H9 (cell line): Measurements from ENCODE around the gene KATNIP. TPM values are rescaled to one million over a fixed set of nuclear protein-coding genes. Genes with fewer than 3 reads are reported as not detected.

ENCODE experiments used
- DNase-seq: peaks from one replicate; pipeline ENCODE4 v3.0.0-alpha.2; 2017
- H2AFZ ChIP-seq: one replicate; pipeline ENCODE4 v1.6.1; 2013; ENCODE audit warnings: mild to moderate bottlenecking, low read length, control low read depth, moderate library complexity
- H2AK5ac ChIP-seq: 2 replicates; pipeline ENCODE4 v1.6.1; 2013; ENCODE audit warnings: low read length, control low read depth, mixed read lengths; ENCODE audit not compliant: insufficient read length
- H2BK120ac ChIP-seq: one replicate; pipeline ENCODE4 v1.6.1; 2013; ENCODE audit warnings: low read depth, mild to moderate bottlenecking, low read length, control low read depth, inconsistent platforms; ENCODE audit not compliant: poor library complexity, severe bottlenecking
- H2BK12ac ChIP-seq: 2 replicates; pipeline ENCODE4 v1.6.1; 2013; ENCODE audit warnings: low read length, control low read depth, mixed read lengths, low read depth; ENCODE audit not compliant: insufficient read length
- H2BK15ac ChIP-seq: 2 replicates; pipeline ENCODE4 v1.6.1; 2013; ENCODE audit warnings: low read depth, low read length, control low read depth
- H2BK20ac ChIP-seq: one replicate; pipeline ENCODE4 v1.6.1; 2013; ENCODE audit warnings: low read depth, mild to moderate bottlenecking, low read length, control low read depth, inconsistent platforms; ENCODE audit not compliant: poor library complexity, severe bottlenecking
- H2BK5ac ChIP-seq: 2 replicates; pipeline ENCODE4 v1.6.1; 2013; ENCODE audit warnings: low read length, control low read depth, mixed read lengths; ENCODE audit not compliant: insufficient read length
- H3K14ac ChIP-seq: 2 replicates; pipeline ENCODE4 v1.6.1; 2013; ENCODE audit warnings: low read length, control low read depth; ENCODE audit not compliant: insufficient read depth
- H3K18ac ChIP-seq: 2 replicates; pipeline ENCODE4 v1.6.1; 2013; ENCODE audit warnings: low read depth, mild to moderate bottlenecking, mixed read lengths, low read length, control low read depth; ENCODE audit not compliant: insufficient read length
- H3K23ac ChIP-seq: 2 replicates; pipeline ENCODE4 v1.6.1; 2013; ENCODE audit warnings: low read length, control low read depth, mixed read lengths, low read depth; ENCODE audit not compliant: insufficient read length
- H3K23me2 ChIP-seq: 2 replicates; pipeline ENCODE4 v1.6.1; 2013; ENCODE audit warnings: low read depth, mild to moderate bottlenecking, mixed read lengths, low read length, control low read depth; ENCODE audit not compliant: insufficient read length, poor library complexity, severe bottlenecking
- H3K27ac ChIP-seq: 2 replicates; pipeline ENCODE4 v1.5.1; 2013; ENCODE audit warnings: low read length, control low read depth, mixed read lengths, low read depth; ENCODE audit not compliant: insufficient read length
- H3K27me3 ChIP-seq: 2 replicates; pipeline ENCODE4 v1.6.1; 2013; ENCODE audit warnings: low read length, control low read depth, inconsistent platforms; ENCODE audit not compliant: insufficient read depth
- H3K4ac ChIP-seq: 2 replicates; pipeline ENCODE4 v1.6.1; 2013; ENCODE audit warnings: low read depth, mild to moderate bottlenecking, control low read depth, inconsistent platforms, low read length, moderate library complexity
- H3K4me1 ChIP-seq: 2 replicates; pipeline ENCODE4 v1.6.1; 2013; ENCODE audit warnings: low read length, control low read depth, inconsistent platforms; ENCODE audit not compliant: insufficient read depth
- H3K4me2 ChIP-seq: 2 replicates; pipeline ENCODE4 v1.6.1; 2013; ENCODE audit warnings: low read length, control low read depth, mixed read lengths; ENCODE audit not compliant: insufficient read length, insufficient read depth
- H3K56ac ChIP-seq: 2 replicates; pipeline ENCODE4 v1.6.1; 2013; ENCODE audit warnings: low read depth, mild to moderate bottlenecking, mixed read lengths, low read length, control low read depth; ENCODE audit not compliant: insufficient read length
- H3K79me1 ChIP-seq: 2 replicates; pipeline ENCODE4 v1.6.1; 2013; ENCODE audit warnings: low read depth, mild to moderate bottlenecking, moderate library complexity, low read length, control low read depth, inconsistent platforms; ENCODE audit not compliant: insufficient read depth, poor library complexity, severe bottlenecking
- H3K79me2 ChIP-seq: 2 replicates; pipeline ENCODE4 v1.6.1; 2013; ENCODE audit warnings: low read length, control low read depth, inconsistent platforms; ENCODE audit not compliant: insufficient read depth
- H3K9ac ChIP-seq: 2 replicates; pipeline ENCODE4 v1.6.1; 2013; ENCODE audit warnings: low read length, control low read depth, mixed read lengths; ENCODE audit not compliant: insufficient read length; ENCODE audit errors: extremely low read depth
- H3K9me3 ChIP-seq: one replicate; pipeline ENCODE4 v1.6.1; 2013; ENCODE audit warnings: low read depth, low read length, inconsistent platforms; ENCODE audit not compliant: control insufficient read depth
- H3T11ph ChIP-seq: one replicate; pipeline ENCODE4 v1.6.1; 2013; ENCODE audit warnings: mild to moderate bottlenecking, low read length, control low read depth, inconsistent platforms
- H4K20me1 ChIP-seq: one replicate; pipeline ENCODE4 v1.6.1; 2013; ENCODE audit not compliant: control insufficient read depth, insufficient read length, insufficient read depth
- H4K5ac ChIP-seq: 2 replicates; pipeline ENCODE4 v1.6.1; 2013; ENCODE audit warnings: low read depth, mild to moderate bottlenecking, mixed read lengths, low read length, control low read depth; ENCODE audit not compliant: insufficient read length
- H4K8ac ChIP-seq: replicated peaks from 2 replicates; pipeline ENCODE4 v1.6.1; 2013; ENCODE audit warnings: low read length, control low read depth, mixed read lengths, low read depth; ENCODE audit not compliant: insufficient read length
- H4K91ac ChIP-seq: 2 replicates; pipeline ENCODE4 v1.6.1; 2013; ENCODE audit warnings: low read depth, mild to moderate bottlenecking, moderate library complexity, mixed read lengths, low read length, control low read depth; ENCODE audit not compliant: insufficient read length
- H3K27ac Mint-ChIP-seq, 3 experiments: 2 replicates in 2 of 3; 3 replicates in 1 of 3; pipeline ENCODE4 v1.8.0; 2020 to 2021; ENCODE audit warnings: mixed read lengths in 3 of 3, mild to moderate bottlenecking in 1 of 3, moderate library complexity in 1 of 3
- H3K27me3 Mint-ChIP-seq: 2 replicates; pipeline ENCODE4 v1.8.0; 2021; ENCODE audit warnings: low read depth, mild to moderate bottlenecking, moderate library complexity, mixed read lengths
- H3K36me3 Mint-ChIP-seq, 3 experiments: 2 replicates in 2 of 3; 3 replicates in 1 of 3; pipeline ENCODE4 v1.8.0; 2020 to 2021; ENCODE audit warnings: low read depth in 3 of 3, mixed read lengths in 3 of 3; ENCODE audit not compliant: insufficient read depth in 1 of 3
- H3K4me1 Mint-ChIP-seq, 2 experiments: 2 replicates each; pipeline ENCODE4 v1.8.0; 2020; ENCODE audit warnings: mixed read lengths in 2 of 2
- H3K4me3 Mint-ChIP-seq, 2 experiments: 2 replicates in 1 of 2; 3 replicates in 1 of 2; pipeline ENCODE4 v1.8.0; 2020 to 2021; ENCODE audit warnings: mild to moderate bottlenecking in 2 of 2, mixed read lengths in 2 of 2, moderate library complexity in 1 of 2
- H3K9me3 Mint-ChIP-seq, 2 experiments: 2 replicates in 1 of 2; 3 replicates in 1 of 2; pipeline ENCODE4 v1.8.0; 2020; ENCODE audit warnings: mild to moderate bottlenecking in 2 of 2, mixed read lengths in 2 of 2, moderate library complexity in 1 of 2
- WGBS: extraction: QIAGEN DNeasy Blood & Tissue Kit; methylation state at CpG from one replicate; pipeline ENCODE4 v1.1.7; 2013; ENCODE audit warnings: missing lambda C conversion rate, low lambda C conversion rate, mixed read lengths; ENCODE audit not compliant: insufficient read length; ENCODE audit errors: extremely low coverage; 5-methylcytosine and 5-hydroxymethylcytosine counted together
- total RNA-seq: library from RNA; stranded (reverse); gene quantifications from 2 replicates; pipeline ENCODE4 v1.2.1, GENCODE V29; 2021
- TF ChIP-seq, protein P1 (sequence below): fragments of 200-600 bp; sonication (generic); conservative IDR thresholded peaks from 3 replicates; pipeline ENCODE4 v1.8.0; 2021; ENCODE audit warnings: antibody characterized with exemption, mild to moderate bottlenecking

KATNIP gene
- total RNA-seq, 1 experiment from 2014 or later: 13.2 TPM

GRCh38 chr16:27503662-27504061 is 46.3 kb upstream of the KATNIP start:
- no peak overlapping the region for H3K14ac ChIP-seq
- no peaks in the 10 kb centered on the region for H3K4me1 ChIP-seq
- WGBS: no CpG with 5 or more reads among the region's 5 CpGs
- H2BK5ac ChIP-seq: no peak overlapping the region
- no peaks in the 10 kb centered on the region for H3K27me3 ChIP-seq
- H3K4ac ChIP-seq: no peak overlapping the region
- Mint-ChIP-seq H3K4me3 (no peak overlapping the region), H3K36me3 (peaks cover 61 to 96% (median 95%) of the 10 kb centered on the region in 3 experiments), H3K4me1 (no peaks in the 10 kb centered on the region), H3K9me3 (no peaks in the 10 kb centered on the region), H3K27me3 (no peaks in the 10 kb centered on the region), H3K27ac (no peak overlapping the region; a peak in 1 of 7 replicates)
- no peak overlapping the region for H2BK120ac ChIP-seq
- H3K9ac ChIP-seq: no peak overlapping the region
- H3K56ac ChIP-seq: no peak overlapping the region
- TF ChIP-seq, protein P1, sequence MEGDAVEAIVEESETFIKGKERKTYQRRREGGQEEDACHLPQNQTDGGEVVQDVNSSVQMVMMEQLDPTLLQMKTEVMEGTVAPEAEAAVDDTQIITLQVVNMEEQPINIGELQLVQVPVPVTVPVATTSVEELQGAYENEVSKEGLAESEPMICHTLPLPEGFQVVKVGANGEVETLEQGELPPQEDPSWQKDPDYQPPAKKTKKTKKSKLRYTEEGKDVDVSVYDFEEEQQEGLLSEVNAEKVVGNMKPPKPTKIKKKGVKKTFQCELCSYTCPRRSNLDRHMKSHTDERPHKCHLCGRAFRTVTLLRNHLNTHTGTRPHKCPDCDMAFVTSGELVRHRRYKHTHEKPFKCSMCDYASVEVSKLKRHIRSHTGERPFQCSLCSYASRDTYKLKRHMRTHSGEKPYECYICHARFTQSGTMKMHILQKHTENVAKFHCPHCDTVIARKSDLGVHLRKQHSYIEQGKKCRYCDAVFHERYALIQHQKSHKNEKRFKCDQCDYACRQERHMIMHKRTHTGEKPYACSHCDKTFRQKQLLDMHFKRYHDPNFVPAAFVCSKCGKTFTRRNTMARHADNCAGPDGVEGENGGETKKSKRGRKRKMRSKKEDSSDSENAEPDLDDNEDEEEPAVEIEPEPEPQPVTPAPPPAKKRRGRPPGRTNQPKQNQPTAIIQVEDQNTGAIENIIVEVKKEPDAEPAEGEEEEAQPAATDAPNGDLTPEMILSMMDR: no peak
- no peak overlapping the region for H2BK20ac ChIP-seq
- no peak overlapping the region for H4K5ac ChIP-seq
- DNase-seq: no peak
- H3K79me1 ChIP-seq: no peaks in the 10 kb centered on the region
- no peak overlapping the region for H2BK15ac ChIP-seq
- no peak overlapping the region for H3K27ac ChIP-seq
- H3K23ac ChIP-seq: no peak overlapping the region
- H4K8ac ChIP-seq: no peak overlapping the region
- H2AK5ac ChIP-seq: no peak overlapping the region
- no peak overlapping the region for H4K91ac ChIP-seq
- H3T11ph ChIP-seq: no peak overlapping the region
- H3K79me2 ChIP-seq: no peaks in the 10 kb centered on the region
- no peak overlapping the region for H3K18ac ChIP-seq
- H2BK12ac ChIP-seq: no peak overlapping the region
- H3K9me3 ChIP-seq: no peaks in the 10 kb centered on the region
- no peak overlapping the region for H3K4me2 ChIP-seq
- H4K20me1 ChIP-seq: no peaks in the 10 kb centered on the region
- no peaks in the 10 kb centered on the region for H3K23me2 ChIP-seq
- H2AFZ ChIP-seq: no peak overlapping the region
